AG09319 (cell line): ENCODE measurements around the gene IL12RB2.

ENCODE experiments used
- DNase-seq: peaks from one replicate; pipeline ENCODE4 v3.0.0-alpha.2; 2010; ENCODE audit warnings: low read depth; ENCODE audit errors: extremely low read depth
- CTCF ChIP-seq: IDR thresholded peaks from 2 replicates; pipeline ENCODE4 v1.5.1; 2011; ENCODE audit warnings: low read depth, mild to moderate bottlenecking, inconsistent platforms, low read length, moderate library complexity

Gene IL12RB2

GRCh38 chr1:67429011-67429527, 121.4 kb downstream of the IL12RB2 start:
- TF ChIP-seq CTCF: no peak
- DNase-seq: no peak

- no peak for TF ChIP-seq CTCF
- no peak for DNase-seq
Observed at GRCh38 chr1:67429528-67430357, 122.1 kb downstream of the IL12RB2 start.

GRCh38 chr1:67430358-67431155, 122.9 kb downstream of the IL12RB2 start, which contains the start of gene SERBP1:
SERBP1 (minus strand) TSS chr1:67430402; CDS start chr1:67430300, 102 bp downstream.
- peak; percentile 83 for DNase-seq
- no peak for TF ChIP-seq CTCF

GRCh38 chr1:67431156-67431765, 123.6 kb downstream of the IL12RB2 start:
- DNase-seq: no peak
- no peak for TF ChIP-seq CTCF

- DNase-seq: no peak
- TF ChIP-seq CTCF: no peak
Observed at GRCh38 chr1:67431869-67432578, 124.4 kb downstream of the IL12RB2 start.

GRCh38 chr1:67432745-67433144, 125.1 kb downstream of the IL12RB2 start:
- DNase-seq: no peak
- no peak for TF ChIP-seq CTCF
